Measurements from ENCODE around the gene REXO4. TPM values are rescaled to one million over a fixed set of nuclear protein-coding genes. Genes with fewer than 3 reads are reported as not detected.

Gene REXO4
- total and polyA plus RNA-seq, 2 donors (not counting 1 experiment from before 2014, with no cell fraction given) = 16.6 to 21.1 TPM

GRCh38 chr9:133456409-133456808 is 38.6 kb upstream of the REXO4 start:
- Histone ChIP-seq H3K79me2 (ENCODE audit: control insufficient read depth, insufficient read depth, low read length) (no peaks in the 10 kb centered on the region), H3K4me2 (ENCODE audit: extremely low read depth, insufficient read depth, low read length) (no peak overlapping the region), H3K27ac (ENCODE audit: insufficient read depth, low read length) (no peak overlapping the region), H3K4me1 (ENCODE audit: control insufficient read depth, extremely low read depth, insufficient read depth, low read length) (peaks cover 5% of the 10 kb centered on the region), H4K20me1 (ENCODE audit: control insufficient read depth, extremely low read depth, insufficient read depth, low read length) (no peaks in the 10 kb centered on the region), H2AFZ (ENCODE audit: low read length) (no peak overlapping the region), H3K9me3 (ENCODE audit: control insufficient read depth, insufficient read depth, low read depth, low read length) (no peaks in the 10 kb centered on the region), H3K4me3 (replicated peaks in 1 of 4; ENCODE audit: control extremely low read depth in 1 of 4, insufficient read depth in 1 of 4, low read depth in 3 of 4, low read length in 4 of 4) (no peak overlapping the region), H3K27me3 (ENCODE audit: control insufficient read depth, insufficient read depth, low read length) (no peaks in the 10 kb centered on the region), H3K36me3 (ENCODE audit: control insufficient read depth, insufficient read depth, low read length) (no peaks in the 10 kb centered on the region), H3K9ac (ENCODE audit: insufficient read depth, low read length) (no peak overlapping the region)
- DNase-seq (ENCODE audit: low read depth in 2 of 2) = no peak
- no peak for TF ChIP-seq EZH2 (IDR thresholded peaks at IDR 0.05; ENCODE audit: low read length, missing control alignments)
- TF ChIP-seq, protein P1, sequence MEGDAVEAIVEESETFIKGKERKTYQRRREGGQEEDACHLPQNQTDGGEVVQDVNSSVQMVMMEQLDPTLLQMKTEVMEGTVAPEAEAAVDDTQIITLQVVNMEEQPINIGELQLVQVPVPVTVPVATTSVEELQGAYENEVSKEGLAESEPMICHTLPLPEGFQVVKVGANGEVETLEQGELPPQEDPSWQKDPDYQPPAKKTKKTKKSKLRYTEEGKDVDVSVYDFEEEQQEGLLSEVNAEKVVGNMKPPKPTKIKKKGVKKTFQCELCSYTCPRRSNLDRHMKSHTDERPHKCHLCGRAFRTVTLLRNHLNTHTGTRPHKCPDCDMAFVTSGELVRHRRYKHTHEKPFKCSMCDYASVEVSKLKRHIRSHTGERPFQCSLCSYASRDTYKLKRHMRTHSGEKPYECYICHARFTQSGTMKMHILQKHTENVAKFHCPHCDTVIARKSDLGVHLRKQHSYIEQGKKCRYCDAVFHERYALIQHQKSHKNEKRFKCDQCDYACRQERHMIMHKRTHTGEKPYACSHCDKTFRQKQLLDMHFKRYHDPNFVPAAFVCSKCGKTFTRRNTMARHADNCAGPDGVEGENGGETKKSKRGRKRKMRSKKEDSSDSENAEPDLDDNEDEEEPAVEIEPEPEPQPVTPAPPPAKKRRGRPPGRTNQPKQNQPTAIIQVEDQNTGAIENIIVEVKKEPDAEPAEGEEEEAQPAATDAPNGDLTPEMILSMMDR (conservative IDR thresholded peaks at IDR 0.05 in 1 of 2, IDR thresholded peaks at IDR 0.05 in 1 of 2; ENCODE audit: low read depth in 1 of 2, low read length in 2 of 2) = no peak

GRCh38 chr9:133455936-133456335 is 38.1 kb upstream of the REXO4 start:
- Histone ChIP-seq H3K9me3 (ENCODE audit: control insufficient read depth, insufficient read depth, low read depth, low read length) (no peaks in the 10 kb centered on the region), H3K27ac (ENCODE audit: insufficient read depth, low read length) (no peak overlapping the region), H3K4me3 (replicated peaks in 1 of 4; ENCODE audit: control extremely low read depth in 1 of 4, insufficient read depth in 1 of 4, low read depth in 3 of 4, low read length in 4 of 4) (no peak overlapping the region), H3K36me3 (ENCODE audit: control insufficient read depth, insufficient read depth, low read length) (no peaks in the 10 kb centered on the region), H4K20me1 (ENCODE audit: control insufficient read depth, extremely low read depth, insufficient read depth, low read length) (no peaks in the 10 kb centered on the region), H3K4me2 (ENCODE audit: extremely low read depth, insufficient read depth, low read length) (no peak overlapping the region), H3K27me3 (ENCODE audit: control insufficient read depth, insufficient read depth, low read length) (no peaks in the 10 kb centered on the region), H3K9ac (ENCODE audit: insufficient read depth, low read length) (no peak overlapping the region), H2AFZ (ENCODE audit: low read length) (no peak overlapping the region), H3K4me1 (ENCODE audit: control insufficient read depth, extremely low read depth, insufficient read depth, low read length) (peaks cover 5% of the 10 kb centered on the region), H3K79me2 (ENCODE audit: control insufficient read depth, insufficient read depth, low read length) (no peaks in the 10 kb centered on the region)
- DNase-seq (ENCODE audit: low read depth in 2 of 2) = no peak
- no peak for TF ChIP-seq EZH2 (IDR thresholded peaks at IDR 0.05; ENCODE audit: low read length, missing control alignments)
- TF ChIP-seq, protein P1 (conservative IDR thresholded peaks at IDR 0.05 in 1 of 2, IDR thresholded peaks at IDR 0.05 in 1 of 2; ENCODE audit: low read depth in 1 of 2, low read length in 2 of 2) = no peak

DNA sequence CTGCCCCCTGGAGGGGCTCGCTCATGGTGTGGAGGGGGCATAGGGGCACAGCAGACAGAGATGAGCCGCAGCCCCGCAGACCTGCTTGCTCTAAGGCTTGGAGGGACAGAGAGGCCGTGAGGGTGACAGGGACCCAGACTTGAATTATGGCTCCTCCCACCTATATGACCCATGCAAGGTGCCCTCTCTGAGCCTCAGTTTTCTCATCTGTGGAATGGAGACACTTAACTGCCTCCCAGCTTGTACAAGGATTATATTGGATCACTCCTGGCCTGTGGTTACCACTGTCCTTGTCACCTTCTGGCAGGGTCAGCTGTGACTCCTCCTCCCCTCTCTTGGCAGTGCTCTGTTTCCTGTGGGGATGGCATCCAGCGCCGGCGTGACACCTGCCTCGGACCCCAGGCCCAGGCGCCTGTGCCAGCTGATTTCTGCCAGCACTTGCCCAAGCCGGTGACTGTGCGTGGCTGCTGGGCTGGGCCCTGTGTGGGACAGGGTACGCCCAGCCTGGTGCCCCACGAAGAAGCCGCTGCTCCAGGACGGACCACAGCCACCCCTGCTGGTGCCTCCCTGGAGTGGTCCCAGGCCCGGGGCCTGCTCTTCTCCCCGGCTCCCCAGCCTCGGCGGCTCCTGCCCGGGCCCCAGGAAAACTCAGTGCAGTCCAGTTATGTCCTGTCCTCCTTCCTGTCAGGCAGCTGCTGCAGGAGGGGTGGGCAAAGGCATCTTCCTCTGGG is 37.3 kb upstream of the REXO4 start:
- TF ChIP-seq, protein P1 (conservative IDR thresholded peaks at IDR 0.05 in 1 of 2, IDR thresholded peaks at IDR 0.05 in 1 of 2; ENCODE audit: low read depth in 1 of 2, low read length in 2 of 2) = no peak
- no peak for TF ChIP-seq EZH2 (IDR thresholded peaks at IDR 0.05; ENCODE audit: low read length, missing control alignments)
- no peaks in the 10 kb centered on the region for H3K9me3 ChIP-seq (ENCODE audit: control insufficient read depth, insufficient read depth, low read depth, low read length)
- no peaks in the 10 kb centered on the region for H3K36me3 ChIP-seq (ENCODE audit: control insufficient read depth, insufficient read depth, low read length)
- no peak overlapping the region for H3K4me2 ChIP-seq (ENCODE audit: extremely low read depth, insufficient read depth, low read length)
- H2AFZ ChIP-seq (ENCODE audit: low read length) = no peak overlapping the region
- H3K4me3 ChIP-seq (replicated peaks in 1 of 4; ENCODE audit: control extremely low read depth in 1 of 4, insufficient read depth in 1 of 4, low read depth in 3 of 4, low read length in 4 of 4) = no peak overlapping the region
- no peak for DNase-seq (ENCODE audit: low read depth in 2 of 2)
- H3K4me1 ChIP-seq (ENCODE audit: control insufficient read depth, extremely low read depth, insufficient read depth, low read length) = no peaks in the 10 kb centered on the region
- no peak overlapping the region for H3K9ac ChIP-seq (ENCODE audit: insufficient read depth, low read length)
- H3K27me3 ChIP-seq (ENCODE audit: control insufficient read depth, insufficient read depth, low read length) = no peaks in the 10 kb centered on the region
- no peak overlapping the region for H3K27ac ChIP-seq (ENCODE audit: insufficient read depth, low read length)
- no peaks in the 10 kb centered on the region for H3K79me2 ChIP-seq (ENCODE audit: control insufficient read depth, insufficient read depth, low read length)
- H4K20me1 ChIP-seq (ENCODE audit: control insufficient read depth, extremely low read depth, insufficient read depth, low read length) = no peaks in the 10 kb centered on the region
